Naive B cell (primary cell): ENCODE data around the gene POLR1A. TPM values are rescaled to one million over a fixed set of nuclear protein-coding genes. Genes with fewer than 3 reads are reported as not detected.

Experiments
- ATAC-seq, 2 donors: fragments of 150-1000 bp; cut with Tn5 transposase; 2 replicates each; pipeline ENCODE4 v1.10.0; 2021; ENCODE audit warnings: low read depth in 2 of 2, mild to moderate bottlenecking in 2 of 2, moderate library complexity in 2 of 2
- DNase-seq: peaks from one replicate; pipeline ENCODE4 v3.0.0; 2022
- H3K27ac Mint-ChIP-seq, 6 donors: one replicate each; pipeline ENCODE4 v1.8.0; 2020 to 2022; ENCODE audit warnings: mild to moderate bottlenecking in 6 of 6, mixed read lengths in 6 of 6, moderate library complexity in 5 of 6, inconsistent platforms in 2 of 6
- H3K27me3 Mint-ChIP-seq, 3 donors: one replicate each; pipeline ENCODE4 v1.8.0; 2021 to 2022; ENCODE audit warnings: mixed read lengths in 3 of 3, mild to moderate bottlenecking in 1 of 3
- H3K36me3 Mint-ChIP-seq, 2 donors: one replicate each; pipeline ENCODE4 v1.8.0; 2020 to 2022; ENCODE audit warnings: mixed read lengths in 2 of 2, inconsistent platforms in 1 of 2, mild to moderate bottlenecking in 1 of 2
- H3K4me1 Mint-ChIP-seq, 3 donors: one replicate each; pipeline ENCODE4 v1.8.0; 2020 to 2022; ENCODE audit warnings: mixed read lengths in 3 of 3, inconsistent platforms in 1 of 3, mild to moderate bottlenecking in 1 of 3, moderate library complexity in 1 of 3
- H3K4me3 Mint-ChIP-seq, 8 donors: one replicate each; pipeline ENCODE4 v1.8.0; 2020 to 2022; ENCODE audit warnings: mild to moderate bottlenecking in 8 of 8, mixed read lengths in 8 of 8, moderate library complexity in 8 of 8, inconsistent platforms in 2 of 8
- H3K9me3 Mint-ChIP-seq, 7 donors: one replicate each; pipeline ENCODE4 v1.8.0; 2020 to 2022; ENCODE audit warnings: mixed read lengths in 7 of 7, mild to moderate bottlenecking in 5 of 7, inconsistent platforms in 2 of 7, moderate library complexity in 1 of 7
- polyA plus RNA-seq, 6 donors: library from polyadenylated mRNA; unstranded; fragments of 300-500 nt; fragmentation: Illumina TruSeq; gene quantifications; one replicate each; pipeline ENCODE4 v1.2.3, GENCODE V29; 2021; ENCODE audit warnings: low read depth in 6 of 6

POLR1A gene
- polyA plus RNA-seq, 6 donors from 2014 or later, result 1.9 to 6.2 (median 2.4) TPM; not detected in 1

DNA sequence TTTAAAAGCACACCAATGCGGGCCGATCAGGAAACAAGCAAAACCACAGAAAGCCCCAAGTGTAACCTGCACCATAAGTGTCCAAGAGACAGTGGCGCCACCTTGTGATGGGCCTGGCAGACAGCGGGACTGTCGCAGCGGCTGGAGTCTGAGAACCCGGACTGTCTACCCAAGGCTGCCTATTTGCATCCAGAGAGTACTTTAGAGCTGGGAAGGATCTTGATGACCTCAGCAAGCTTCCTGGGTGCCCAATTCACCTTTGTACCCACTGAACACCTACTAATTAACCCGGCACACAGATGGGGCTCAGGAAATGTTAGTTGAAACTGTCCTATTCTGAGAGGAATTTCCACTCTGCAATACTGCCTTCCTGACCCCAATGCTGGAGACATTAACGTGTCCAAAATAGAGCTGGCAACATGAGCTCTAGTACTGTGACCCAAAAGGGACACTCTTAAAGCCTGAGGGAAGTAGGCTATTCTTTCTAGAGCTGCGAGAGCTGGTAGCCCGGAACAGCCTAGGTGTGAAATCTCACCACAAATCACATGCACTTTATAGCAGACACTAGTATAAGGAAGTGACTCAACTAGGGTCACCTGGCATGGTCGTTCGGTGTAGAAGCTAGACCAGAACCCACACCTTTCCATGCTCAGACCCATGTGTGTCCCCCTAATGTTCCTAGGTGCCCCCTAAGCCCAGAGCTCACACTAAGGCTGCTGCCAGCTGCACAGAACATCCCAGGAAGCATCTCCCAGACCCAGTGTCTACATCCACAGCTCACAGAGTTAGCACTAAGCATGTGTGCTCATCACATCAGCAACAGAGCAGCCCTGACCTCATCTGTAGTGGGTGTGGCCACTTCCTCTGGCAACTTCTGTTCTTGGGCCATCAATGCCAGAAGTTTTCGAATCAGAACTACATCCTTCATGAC is 25.4 kb downstream of the POLR1A start:
- no peaks in the 10 kb centered on the region for H3K27me3 Mint-ChIP-seq
- ATAC-seq (peak; percentile 81 to 83), DNase-seq (peak; percentile 74)
- peak overlapping the region; percentile 88 to 98 (median 96) for H3K27ac Mint-ChIP-seq
- peaks cover 0 to 4% of the 10 kb centered on the region in 2 donors for H3K36me3 Mint-ChIP-seq
- H3K4me1 Mint-ChIP-seq, result peaks cover 22 to 34% (median 23%) of the 10 kb centered on the region in 3 donors
- H3K9me3 Mint-ChIP-seq, result no peaks in the 10 kb centered on the region
- H3K4me3 Mint-ChIP-seq, result peak overlapping the region in 5 of 8 donors; percentile 10 to 79 (median 58)

DNA sequence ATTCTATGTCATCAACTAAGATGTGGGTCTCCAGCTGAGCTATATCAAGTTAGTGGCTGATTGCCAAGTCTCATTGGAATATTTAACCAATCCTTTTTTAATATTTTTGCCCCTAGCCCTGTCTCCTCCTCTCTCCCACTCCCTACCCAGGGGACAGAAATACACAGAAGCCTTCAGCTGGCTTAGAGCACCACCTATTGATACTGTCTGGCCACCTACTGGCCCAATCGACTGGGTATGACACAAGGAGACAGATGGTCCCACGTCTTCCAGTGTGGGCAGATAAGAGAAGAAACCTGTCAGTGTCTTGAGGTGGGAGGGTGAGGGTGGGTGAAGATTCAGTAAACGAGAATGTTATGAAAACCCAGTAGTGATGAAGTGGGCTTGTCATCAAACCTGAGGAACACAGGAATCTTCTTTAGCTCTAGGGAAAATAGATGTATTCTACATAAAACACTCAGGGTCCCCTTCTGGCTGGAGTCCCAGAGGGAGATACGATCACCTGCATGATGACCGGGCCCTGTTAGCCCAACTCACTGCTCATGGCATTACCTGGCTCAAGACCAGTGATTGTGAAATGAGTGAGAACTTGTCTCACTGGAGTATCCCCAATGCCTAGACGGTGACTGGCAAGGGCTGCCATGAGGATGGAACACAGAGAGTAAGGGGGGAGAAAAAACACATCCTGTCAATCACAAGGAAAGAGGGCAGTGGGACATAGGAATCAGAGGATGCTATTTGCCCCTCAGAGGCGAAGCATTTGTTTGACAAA is 26.7 kb downstream of the POLR1A start:
- Mint-ChIP-seq H3K9me3 (no peaks in the 10 kb centered on the region), H3K4me1 (peaks cover 19 to 34% (median 22%) of the 10 kb centered on the region in 3 donors), H3K4me3 (peak overlapping the region in 2 of 8 donors; percentile 20 to 57), H3K27me3 (no peaks in the 10 kb centered on the region), H3K27ac (peak overlapping the region in 5 of 6 donors; percentile 76 to 98 (median 80)), H3K36me3 (peaks cover 0 to 4% of the 10 kb centered on the region in 2 donors)
- DNase-seq (peak; percentile 39), ATAC-seq (peak in 1 of 2 donors; percentile 27)

DNA sequence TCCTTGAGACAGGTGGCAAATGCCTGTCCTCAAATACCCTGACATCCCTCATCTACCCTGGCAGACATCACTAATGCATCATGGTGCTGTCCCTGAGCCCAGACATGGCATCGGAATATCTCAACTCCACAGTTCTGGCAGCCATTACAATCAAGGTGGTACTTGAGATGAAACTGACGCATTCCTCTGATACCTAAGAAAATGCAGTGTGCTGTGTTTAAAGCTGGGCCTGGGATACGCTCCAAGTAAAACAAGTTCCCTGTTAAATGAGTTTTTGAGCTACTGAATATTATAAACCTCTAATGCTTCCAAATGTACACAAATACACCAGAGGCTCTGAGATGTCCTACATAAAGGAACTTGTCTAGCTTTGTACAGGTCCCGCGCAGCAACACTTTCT is 29.8 kb downstream of the POLR1A start:
- ATAC-seq, result no peak
- H3K27me3 Mint-ChIP-seq, result no peaks in the 10 kb centered on the region
- H3K4me3 Mint-ChIP-seq, result no peak overlapping the region
- no peak for DNase-seq
- no peaks in the 10 kb centered on the region for H3K9me3 Mint-ChIP-seq
- H3K4me1 Mint-ChIP-seq, result peaks cover 36 to 48% (median 37%) of the 10 kb centered on the region in 3 donors
- peaks cover 0 to 4% of the 10 kb centered on the region in 2 donors for H3K36me3 Mint-ChIP-seq
- peak overlapping the region in 1 of 6 donors; percentile 5 for H3K27ac Mint-ChIP-seq

DNA sequence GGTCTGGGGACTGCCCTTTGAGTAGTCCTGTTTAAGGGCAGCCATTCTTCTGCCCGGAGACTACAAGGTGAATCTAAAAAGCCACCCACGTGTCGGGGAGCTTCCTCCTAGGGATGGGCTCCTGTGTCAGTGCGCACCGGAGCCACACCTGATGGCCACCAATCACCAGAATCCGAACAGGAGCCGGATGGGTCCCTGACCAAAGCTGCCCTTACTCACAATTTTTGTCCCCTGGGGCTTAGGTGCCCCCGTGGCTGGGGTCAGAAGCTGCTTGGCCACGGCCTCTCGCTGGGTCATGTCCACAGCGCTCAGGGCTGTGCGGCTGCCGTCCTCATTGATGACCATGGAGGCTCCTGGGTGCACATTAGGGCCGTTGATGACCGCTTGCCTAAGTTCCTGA is 30.9 kb downstream of the POLR1A start:
- Mint-ChIP-seq H3K4me3 (no peak overlapping the region), H3K4me1 (peaks cover 25 to 37% (median 27%) of the 10 kb centered on the region in 3 donors), H3K9me3 (no peaks in the 10 kb centered on the region), H3K27ac (peak overlapping the region in 1 of 6 donors; percentile 22), H3K36me3 (peaks cover 0 to 4% of the 10 kb centered on the region in 2 donors), H3K27me3 (no peaks in the 10 kb centered on the region)
- ATAC-seq (no peak), DNase-seq (no peak)

DNA sequence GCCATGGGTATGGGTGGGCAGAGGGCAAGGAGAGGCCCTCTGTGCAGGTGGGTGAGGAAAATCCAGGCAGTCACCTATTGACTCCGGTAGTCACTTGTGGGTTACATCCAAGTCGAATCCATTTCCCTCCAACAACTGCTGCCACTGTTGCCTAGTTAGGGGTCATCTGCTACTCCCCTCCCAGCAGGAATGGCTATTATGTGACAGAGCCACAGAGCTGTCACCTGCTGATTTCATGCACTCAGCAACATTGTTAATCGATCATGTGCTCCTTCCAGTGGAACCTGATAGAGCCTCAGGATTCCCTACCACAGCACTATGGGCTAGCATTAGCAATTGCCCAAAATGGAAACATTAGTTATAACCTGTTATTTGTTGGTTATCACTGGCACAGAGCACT is 31.4 kb downstream of the POLR1A start:
- Mint-ChIP-seq H3K4me1 (peaks cover 21 to 32% (median 25%) of the 10 kb centered on the region in 3 donors), H3K27me3 (no peaks in the 10 kb centered on the region), H3K27ac (peak overlapping the region in 2 of 6 donors; percentile 24 to 26), H3K36me3 (peaks cover 0 to 4% of the 10 kb centered on the region in 2 donors), H3K9me3 (no peaks in the 10 kb centered on the region), H3K4me3 (no peak overlapping the region)
- ATAC-seq, result no peak
- DNase-seq, result no peak

DNA sequence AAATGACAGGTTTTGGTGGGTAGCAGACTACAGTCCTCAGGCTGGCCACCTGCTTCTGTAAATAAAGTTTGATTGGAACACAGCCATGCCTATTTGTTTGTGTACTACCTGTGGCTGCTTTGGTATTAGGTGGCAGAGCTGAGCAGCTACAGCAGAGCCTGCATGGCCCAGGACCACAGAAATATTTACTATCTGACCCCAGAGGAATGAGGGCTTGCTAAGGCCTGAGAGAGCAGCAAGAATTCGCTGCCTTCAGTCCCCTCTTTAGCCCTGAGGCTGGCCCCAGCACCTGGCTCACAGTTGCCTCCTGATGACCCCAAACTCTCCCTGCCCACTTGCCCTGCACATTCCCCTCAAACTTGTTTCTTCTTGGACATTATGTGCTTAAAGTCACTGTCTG is 32.5 kb downstream of the POLR1A start:
- no peaks in the 10 kb centered on the region for H3K9me3 Mint-ChIP-seq
- peaks cover 15 to 26% (median 20%) of the 10 kb centered on the region in 3 donors for H3K4me1 Mint-ChIP-seq
- peak overlapping the region in 3 of 6 donors; percentile 44 to 83 (median 79) for H3K27ac Mint-ChIP-seq
- no peak for DNase-seq
- peak overlapping the region in 1 of 8 donors; percentile 11 for H3K4me3 Mint-ChIP-seq
- no peak for ATAC-seq
- no peaks in the 10 kb centered on the region for H3K27me3 Mint-ChIP-seq
- peaks cover 0 to 4% of the 10 kb centered on the region in 2 donors for H3K36me3 Mint-ChIP-seq

DNA sequence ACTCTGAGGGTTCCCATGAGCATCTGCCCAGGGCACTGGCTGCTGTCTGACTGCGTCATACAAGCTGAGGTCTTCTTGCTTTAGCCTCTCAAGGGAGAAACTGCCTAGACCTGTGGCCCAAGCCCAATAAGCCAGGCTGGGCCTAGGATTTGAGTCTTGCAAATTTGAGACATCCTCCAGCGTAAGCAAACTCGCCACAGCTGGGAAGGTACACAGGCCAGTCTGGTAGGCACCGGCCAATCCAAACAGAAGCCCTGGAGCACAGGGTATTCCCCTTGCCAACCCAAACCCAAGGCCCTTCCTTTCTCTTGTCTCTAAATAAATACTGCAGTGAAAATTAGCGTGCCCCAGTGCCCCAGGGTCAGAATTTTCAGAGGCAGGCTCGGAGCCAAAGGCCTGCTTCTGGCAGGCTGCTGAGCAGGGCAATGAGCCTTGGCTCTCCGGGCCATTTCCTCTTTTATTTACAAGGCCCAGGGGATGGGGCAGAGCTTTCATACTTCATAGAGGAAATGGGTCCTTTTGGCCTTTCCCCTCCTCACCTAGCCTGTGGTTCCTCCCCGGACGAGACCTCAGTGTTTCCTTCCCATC is 33.3 kb downstream of the POLR1A start:
- H3K9me3 Mint-ChIP-seq, result no peaks in the 10 kb centered on the region
- H3K36me3 Mint-ChIP-seq, result peaks cover 0 to 5% of the 10 kb centered on the region in 2 donors
- peaks cover 20 to 25% (median 24%) of the 10 kb centered on the region in 3 donors for H3K4me1 Mint-ChIP-seq
- peak overlapping the region; percentile 74 to 97 (median 95) for H3K27ac Mint-ChIP-seq
- peak overlapping the region in 6 of 8 donors; percentile 26 to 87 (median 74) for H3K4me3 Mint-ChIP-seq
- peak; percentile 73 for DNase-seq
- peak; percentile 94 to 98 for ATAC-seq
- H3K27me3 Mint-ChIP-seq, result no peaks in the 10 kb centered on the region

DNA sequence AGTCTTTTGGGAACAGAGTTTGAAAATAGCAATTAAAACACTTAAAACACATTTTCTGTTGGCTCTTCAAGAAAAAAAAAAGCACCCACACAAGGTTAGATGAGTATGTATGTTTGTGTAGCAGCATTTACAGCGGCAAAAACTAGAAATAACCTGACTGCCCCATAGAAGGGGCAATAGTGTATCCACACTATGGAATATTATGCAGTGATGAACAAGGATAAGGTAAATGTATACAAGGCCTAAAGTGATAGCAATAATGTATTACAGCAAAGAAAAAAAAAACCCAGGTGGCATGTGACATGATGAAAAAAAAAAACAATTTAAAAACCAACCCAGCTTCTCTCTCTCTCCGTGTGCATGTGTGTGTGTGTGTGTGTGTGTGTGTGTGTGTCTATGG is 34.8 kb downstream of the POLR1A start:
- Mint-ChIP-seq H3K27ac (peak overlapping the region in 1 of 6 donors; percentile 79), H3K4me3 (no peak overlapping the region), H3K27me3 (no peaks in the 10 kb centered on the region), H3K9me3 (no peaks in the 10 kb centered on the region), H3K4me1 (peaks cover 20 to 25% (median 24%) of the 10 kb centered on the region in 3 donors), H3K36me3 (peaks cover 4 to 5% of the 10 kb centered on the region in 2 donors)
- no peak for ATAC-seq
- DNase-seq, result no peak

DNA sequence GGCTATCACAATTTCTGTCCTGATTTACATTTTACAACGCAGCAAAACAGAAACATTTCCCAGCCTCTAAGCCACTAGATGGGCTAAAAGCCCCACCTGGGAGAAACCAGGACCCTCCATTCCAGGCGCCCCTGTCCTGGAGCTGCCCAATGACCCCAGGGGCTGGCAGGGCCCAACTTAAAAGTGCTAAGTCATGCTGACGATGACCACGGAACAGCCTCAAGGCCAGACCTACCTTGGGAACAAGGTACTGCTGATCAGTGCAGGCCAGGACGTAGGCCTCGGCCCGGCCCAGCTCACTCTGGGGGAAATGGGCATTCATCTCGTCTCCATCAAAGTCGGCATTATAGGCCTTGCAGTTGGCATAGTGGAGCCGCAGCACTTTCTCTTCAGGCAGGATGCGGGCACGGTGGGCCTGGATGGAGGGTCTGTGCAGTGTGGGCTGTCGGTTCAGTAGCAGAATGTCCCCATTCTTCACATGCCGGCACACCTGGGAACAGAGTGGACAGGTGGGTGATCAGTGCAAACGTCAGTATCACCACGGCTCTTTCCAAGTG is 35.8 kb downstream of the POLR1A start:
- no peak for ATAC-seq

DNA sequence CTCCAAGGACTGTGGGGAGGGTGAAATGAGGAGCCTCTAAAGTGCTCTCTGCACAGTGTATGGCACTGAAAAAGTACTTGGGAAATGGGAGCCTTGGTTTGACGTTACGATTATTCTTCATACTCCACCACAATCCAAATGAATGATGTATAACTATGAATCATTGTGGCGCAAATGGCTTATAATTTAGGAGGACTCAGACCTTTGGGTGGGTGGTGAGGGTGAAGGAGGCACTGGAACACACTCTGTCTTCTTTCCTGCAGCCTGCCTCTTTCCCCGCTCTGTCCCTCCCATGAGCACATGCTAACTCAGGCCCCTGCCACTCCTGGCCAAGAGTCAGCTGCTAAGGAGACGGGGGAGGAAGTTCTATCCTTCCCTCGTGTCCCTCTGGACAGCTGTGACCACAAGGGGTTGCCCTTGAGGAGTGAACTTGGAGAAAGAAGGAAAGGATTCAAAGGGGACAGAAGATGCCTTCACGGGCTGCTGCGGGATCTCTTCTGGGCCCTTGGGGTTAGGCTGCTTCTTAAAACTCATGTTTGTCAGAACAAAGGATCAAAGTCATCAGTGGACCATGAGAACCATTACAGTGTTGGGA is 36.5 kb downstream of the POLR1A start:
- Mint-ChIP-seq H3K4me1 (peaks cover 20 to 28% (median 25%) of the 10 kb centered on the region in 3 donors), H3K36me3 (peaks cover 17 to 18% of the 10 kb centered on the region in 2 donors), H3K27ac (no peak overlapping the region), H3K9me3 (no peaks in the 10 kb centered on the region), H3K4me3 (no peak overlapping the region), H3K27me3 (no peaks in the 10 kb centered on the region)
- ATAC-seq (no peak), DNase-seq (no peak)

More for the DNA sequence above, 35.8 kb downstream of the POLR1A start:
- H3K4me1 Mint-ChIP-seq, result peaks cover 20 to 25% (median 24%) of the 10 kb centered on the region in 3 donors
- no peak for DNase-seq
- H3K4me3 Mint-ChIP-seq, result peak overlapping the region in 1 of 8 donors; percentile 15
- peak overlapping the region in 1 of 6 donors; percentile 37 for H3K27ac Mint-ChIP-seq
- H3K27me3 Mint-ChIP-seq, result no peaks in the 10 kb centered on the region
- no peaks in the 10 kb centered on the region for H3K9me3 Mint-ChIP-seq
- peaks cover 12 to 14% of the 10 kb centered on the region in 2 donors for H3K36me3 Mint-ChIP-seq

DNA sequence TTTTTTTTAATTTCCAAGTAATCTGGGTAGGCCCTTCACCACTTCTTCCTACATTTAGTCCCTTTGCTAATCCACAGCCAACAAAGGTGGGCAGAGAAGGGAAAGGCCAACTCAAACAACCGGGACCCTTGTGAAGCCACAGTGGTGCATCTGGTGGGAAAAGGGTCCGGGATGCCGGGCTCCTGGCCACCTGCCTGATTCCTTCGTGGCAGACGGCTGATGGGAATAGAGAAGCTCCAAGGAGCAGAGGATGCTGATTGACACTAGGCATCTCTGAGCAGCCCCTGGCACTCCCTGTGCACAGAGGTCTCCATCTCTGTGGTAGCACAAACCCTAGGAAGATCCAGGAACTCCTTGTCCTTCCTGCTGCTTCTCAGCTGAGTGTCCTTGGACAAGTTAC is 37.0 kb downstream of the POLR1A start:
- no peak overlapping the region for H3K4me3 Mint-ChIP-seq
- H3K27ac Mint-ChIP-seq, result no peak overlapping the region
- H3K4me1 Mint-ChIP-seq, result peaks cover 20 to 27% (median 27%) of the 10 kb centered on the region in 3 donors
- DNase-seq, result no peak
- H3K36me3 Mint-ChIP-seq, result peaks cover 23 to 24% of the 10 kb centered on the region in 2 donors
- no peaks in the 10 kb centered on the region for H3K27me3 Mint-ChIP-seq
- peaks cover 0 to 3% (median 0%) of the 10 kb centered on the region in 7 donors for H3K9me3 Mint-ChIP-seq
- ATAC-seq, result no peak

DNA sequence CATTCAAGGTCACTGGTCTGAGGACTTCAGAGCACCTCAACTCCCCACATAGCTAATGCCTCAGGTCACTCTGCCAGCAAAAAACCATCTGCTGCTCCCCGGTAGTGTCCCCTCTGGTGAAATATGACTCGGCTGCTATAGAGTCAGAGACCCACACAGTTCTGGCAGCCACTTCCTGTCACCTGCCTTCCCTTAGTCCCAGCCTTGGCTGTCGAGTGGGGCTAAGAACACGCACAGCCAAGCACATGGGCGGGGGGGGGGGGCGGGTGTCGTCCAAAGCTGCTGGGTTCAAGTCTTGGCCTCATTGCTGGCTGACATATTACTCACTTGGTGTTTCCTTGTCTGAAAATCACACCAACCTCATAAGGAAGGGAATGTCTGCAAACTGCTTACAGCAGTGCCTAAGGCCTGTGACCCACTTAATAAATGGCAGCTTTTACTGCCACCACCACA is 37.5 kb downstream of the POLR1A start:
- no peaks in the 10 kb centered on the region for H3K27me3 Mint-ChIP-seq
- peaks cover 0 to 7% (median 0%) of the 10 kb centered on the region in 7 donors for H3K9me3 Mint-ChIP-seq
- H3K4me3 Mint-ChIP-seq, result no peak overlapping the region
- H3K36me3 Mint-ChIP-seq, result peaks cover 27 to 28% of the 10 kb centered on the region in 2 donors
- peaks cover 20 to 24% (median 24%) of the 10 kb centered on the region in 3 donors for H3K4me1 Mint-ChIP-seq
- DNase-seq (no peak), ATAC-seq (peak in 1 of 2 donors; percentile 18)
- peak overlapping the region in 3 of 6 donors; percentile 45 to 69 (median 65) for H3K27ac Mint-ChIP-seq
